Hindlimb muscle (tissue), 1 donor: ENCODE results near the gene RPN2. TPM values are rescaled to one million over a fixed set of nuclear protein-coding genes. Genes with fewer than 3 reads are reported as not detected.

Source experiments
- DNase-seq: peaks from one replicate; pipeline ENCODE4 v3.0.0-alpha.2; 2013
- polyA plus RNA-seq: library from polyadenylated mRNA; unstranded; fragments of 120-200 nt; gene quantifications from one replicate; pipeline ENCODE4 v1.2.1, GENCODE V29; 2013; ENCODE audit not compliant: insufficient read length

Gene RPN2
- polyA plus RNA-seq, 1 donor: 152 TPM

DNA sequence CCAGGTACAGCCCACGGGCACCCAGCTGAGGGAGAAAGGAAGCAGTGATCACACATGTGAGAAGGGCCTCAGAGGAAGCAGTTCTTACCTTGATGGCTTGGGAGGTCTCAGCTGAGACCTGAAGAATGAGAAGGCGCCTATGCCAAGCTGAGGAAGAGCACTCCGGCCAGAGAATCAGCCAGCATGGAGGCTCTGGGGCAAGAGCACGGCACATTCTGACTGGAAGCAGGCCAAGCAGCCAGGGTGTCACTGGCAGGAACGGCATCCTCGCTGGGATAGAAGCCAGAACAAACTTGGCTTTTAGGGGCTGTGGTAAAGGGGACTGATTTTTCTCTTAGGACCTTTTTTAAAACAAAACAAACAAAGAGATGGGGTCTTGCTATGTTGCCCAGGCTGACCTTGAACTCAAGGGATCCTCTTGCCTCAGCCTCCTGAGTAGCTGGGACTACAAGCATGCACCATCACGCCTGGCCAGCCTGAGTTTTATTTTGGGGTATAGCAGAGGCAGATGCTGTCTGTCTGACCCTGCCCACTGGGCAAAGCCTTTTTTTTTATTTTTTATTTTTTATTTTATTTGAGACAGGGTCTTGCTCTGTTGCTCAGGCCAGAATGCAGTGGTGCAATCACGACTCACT is 64.9 kb downstream of the RPN2 start:
- DNase-seq: no peak

DNA sequence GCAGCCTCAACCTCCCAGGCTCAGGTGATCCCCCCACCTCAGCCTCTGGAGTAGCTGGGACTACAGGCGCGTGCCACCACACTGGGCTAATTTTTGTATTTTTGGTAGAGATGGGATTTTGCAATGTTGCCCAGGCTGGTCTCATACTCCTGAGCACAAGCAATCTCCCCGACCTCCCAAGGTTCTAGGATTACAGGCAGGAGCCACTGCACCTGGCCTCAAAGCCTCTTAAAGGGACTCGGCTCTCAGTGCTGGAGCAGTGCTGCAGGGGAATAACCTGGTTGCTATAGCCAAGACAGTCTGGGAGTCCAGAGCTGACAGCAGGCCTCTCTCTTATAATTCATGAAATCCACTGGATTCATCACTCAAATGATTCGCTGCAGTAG is 65.4 kb downstream of the RPN2 start:
- no peak for DNase-seq

DNA sequence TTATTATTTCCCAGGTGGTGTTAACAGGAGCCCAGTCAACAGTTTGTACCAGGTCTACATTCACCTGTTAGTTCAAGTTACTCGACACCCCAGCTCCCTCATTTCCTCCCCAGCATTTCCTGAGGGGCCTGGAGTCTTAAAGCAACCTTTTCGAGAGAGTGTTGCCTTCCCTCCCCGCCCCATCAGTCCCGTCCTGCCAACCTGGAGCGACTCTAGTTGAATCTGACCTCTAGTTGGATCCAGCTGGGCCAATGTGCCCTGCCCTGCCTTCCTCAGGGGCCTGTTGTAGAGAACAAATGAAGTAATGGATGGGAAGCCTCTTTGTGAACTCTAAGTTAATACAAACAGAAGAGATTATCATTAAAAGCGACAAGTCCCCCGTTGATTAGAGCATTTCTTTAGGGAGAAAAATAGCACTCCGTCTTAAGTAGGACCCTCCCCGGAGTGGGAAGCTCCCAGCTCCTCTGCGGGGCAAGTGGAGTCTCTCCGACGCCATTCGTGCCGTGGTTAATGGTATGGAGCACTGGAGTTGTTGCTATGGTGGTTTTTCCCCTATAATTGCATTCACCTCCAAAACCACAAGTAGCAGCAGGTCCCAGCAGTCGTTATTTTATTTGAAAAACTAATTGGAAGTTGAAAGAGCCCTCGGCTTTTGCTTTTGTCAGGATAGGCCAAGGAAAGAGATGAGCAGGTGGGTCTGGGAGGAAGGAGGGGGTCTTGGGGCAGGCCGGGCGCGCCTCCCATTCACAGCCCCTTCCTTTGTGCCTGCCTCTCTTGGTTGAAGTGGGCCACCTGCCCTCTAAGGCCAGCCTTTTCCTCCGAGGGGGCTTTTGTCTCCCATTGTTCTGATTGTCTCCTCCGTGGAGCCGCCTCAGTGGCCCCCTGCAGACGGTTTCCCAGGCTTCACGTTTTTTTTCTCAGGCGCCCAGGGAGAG is 66.4 kb downstream of the RPN2 start:
- no peak for DNase-seq

DNA sequence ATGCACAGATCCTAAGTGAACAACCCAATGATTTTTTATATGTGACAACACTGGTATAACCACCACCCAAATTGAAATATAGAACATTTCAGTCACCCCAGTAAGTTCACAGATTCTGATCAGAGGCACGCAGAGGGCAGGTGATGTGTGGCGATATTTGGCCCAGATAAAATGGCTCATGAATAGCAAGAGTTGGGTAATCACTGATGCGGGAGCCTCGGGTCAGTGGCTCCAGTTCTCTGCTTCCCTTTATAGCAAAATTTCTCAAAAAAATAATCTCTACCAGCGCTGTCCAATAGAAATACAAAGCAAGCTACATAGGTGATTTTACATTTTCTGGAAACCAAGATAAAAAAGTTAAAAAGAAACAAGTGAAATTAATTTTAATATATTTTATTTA is 67.6 kb downstream of the RPN2 start:
- DNase-seq: no peak

DNA sequence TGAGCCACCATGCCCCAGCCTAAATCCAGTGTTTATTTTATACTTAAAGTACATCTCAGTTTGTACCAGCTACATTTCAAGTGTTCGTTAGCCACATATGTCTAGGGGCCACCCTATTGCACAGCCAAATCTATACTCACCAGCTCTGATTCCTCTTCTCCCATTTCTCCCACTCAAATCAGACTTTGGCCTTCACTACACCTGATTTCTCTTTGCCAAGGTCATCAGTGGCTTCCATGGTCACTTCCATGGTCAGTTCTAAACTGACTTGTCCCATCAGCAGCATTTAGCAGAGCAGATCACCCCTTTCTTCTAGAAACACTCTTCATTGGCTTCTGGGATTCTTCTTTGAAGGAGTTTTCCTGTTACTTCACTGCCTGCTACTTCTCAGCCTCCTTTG is 68.4 kb downstream of the RPN2 start:
- DNase-seq: no peak

DNA sequence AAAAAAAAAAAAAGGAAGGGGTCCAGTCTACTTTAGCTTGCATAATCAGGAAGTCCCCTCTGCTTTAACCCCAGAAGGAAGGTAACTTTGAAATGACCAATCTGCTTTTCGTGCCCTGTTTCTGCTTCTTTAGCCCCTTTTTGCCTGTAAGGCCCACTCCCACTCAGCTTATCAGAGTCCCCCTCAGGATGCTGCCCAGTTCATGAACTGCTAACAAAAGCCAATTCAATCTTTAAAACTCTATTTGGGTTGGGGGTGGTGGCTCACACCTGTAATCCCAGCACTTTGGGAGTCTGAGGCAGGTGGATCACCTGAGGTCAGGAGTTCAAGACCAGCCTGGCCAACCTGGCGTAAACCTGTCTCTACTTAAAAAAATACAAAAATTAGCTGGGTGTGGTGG is 70.2 kb downstream of the RPN2 start:
- no peak for DNase-seq

DNA sequence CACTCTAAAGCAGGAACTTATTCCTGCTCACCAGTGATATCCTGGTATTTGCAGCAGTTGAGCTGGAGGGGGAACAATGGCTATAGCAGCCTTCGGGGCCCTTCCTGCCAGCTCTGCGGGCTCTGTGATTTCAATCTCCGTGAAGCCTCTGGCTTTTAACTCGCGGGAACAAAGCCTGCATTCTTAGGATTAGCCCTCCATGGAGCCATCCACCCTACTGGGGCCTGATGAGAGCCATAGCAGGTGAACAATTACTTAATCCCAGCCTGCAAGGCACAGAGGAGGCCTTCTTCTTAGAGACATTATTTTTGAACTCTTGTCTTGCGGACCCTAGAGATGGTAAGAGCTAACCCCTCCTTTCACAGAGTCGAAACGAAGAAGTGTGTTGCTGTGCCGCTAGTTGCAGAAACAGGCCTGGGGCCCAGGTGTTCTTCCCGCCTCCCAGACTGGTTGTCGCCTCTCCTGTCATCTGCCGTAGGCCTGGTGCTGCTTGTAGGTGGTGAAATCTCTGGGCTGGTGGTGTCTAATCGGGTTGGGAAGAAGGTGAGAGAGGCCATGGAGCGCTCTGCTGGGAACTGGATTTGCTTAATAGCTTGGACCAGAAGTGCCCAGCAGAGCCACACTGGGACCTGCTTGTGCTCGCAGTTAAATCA is 72.8 kb downstream of the RPN2 start:
- DNase-seq: no peak

DNA sequence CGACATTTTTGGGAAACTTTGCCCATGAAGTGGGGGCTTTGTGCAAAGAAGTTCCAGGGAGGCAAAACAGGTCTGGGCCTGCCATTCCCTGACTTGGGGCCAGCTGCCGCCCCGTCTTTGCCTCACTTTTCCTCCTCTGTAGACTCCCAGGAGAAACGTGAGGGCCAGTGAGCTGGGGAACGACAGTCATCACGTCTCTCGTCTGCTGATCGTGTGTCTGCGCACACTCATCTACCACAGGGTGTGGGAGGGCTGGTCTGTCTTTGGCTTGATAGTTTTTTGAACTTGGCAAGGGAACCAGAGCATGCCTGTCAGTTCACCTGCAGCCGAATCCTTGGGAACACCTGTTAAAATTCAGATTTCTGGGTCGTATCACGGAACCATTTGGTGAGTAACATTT is 74.0 kb downstream of the RPN2 start:
- no peak for DNase-seq

DNA sequence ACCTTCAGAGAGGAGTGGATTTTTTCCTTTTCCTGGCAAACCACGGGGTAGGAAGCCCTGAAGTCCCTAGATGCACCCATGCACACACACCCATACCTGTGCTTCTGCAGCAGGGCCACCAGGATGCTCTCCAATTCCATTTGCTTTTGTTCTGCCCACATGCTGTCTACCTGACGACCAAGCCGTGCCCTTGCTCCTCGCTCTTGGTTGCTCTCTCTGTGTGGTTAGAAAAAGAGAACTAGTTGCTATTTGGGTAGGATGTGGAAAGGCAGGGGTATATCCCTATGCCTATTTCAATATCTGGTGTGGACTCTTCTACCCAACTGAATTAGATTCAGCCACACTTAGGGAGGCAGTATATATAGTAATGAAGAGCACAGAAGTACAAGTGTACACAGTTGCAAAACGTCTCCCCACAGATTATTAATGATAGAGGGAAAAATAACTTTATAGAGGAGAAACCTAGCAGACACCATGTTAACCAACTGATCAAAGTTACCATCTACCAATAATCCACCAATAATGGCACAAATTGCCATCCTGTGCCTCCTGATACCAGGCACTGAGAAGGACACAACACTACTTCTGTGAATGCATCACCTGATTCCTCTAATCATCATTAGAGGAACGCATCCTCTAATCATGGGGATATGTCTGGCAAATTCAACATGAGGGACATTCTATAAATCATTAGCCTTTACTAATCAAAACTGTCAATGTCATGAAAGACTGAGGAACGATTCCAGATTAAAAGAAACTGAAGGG is 75.2 kb downstream of the RPN2 start:
- no peak for DNase-seq

DNA sequence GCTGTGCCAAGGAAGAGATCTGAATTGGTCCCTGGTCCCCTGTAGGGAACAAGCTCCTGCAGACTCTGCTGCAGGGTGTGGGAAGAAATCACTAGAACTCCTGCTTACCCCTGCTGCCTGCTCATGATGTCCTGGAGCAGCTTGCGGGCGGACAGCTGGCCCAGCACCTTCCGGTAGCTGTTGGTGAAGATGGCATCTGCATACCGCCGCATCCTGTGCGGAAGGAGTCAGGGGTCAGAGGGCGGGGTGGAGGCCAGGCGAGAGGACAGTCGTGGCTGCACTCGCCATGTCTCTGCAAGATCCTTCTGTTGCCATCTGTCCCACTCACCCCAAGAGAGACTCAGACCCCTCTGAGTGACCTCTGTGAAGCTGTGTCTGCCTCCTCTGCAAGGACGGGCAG is 77.2 kb downstream of the RPN2 start:
- no peak for DNase-seq

DNA sequence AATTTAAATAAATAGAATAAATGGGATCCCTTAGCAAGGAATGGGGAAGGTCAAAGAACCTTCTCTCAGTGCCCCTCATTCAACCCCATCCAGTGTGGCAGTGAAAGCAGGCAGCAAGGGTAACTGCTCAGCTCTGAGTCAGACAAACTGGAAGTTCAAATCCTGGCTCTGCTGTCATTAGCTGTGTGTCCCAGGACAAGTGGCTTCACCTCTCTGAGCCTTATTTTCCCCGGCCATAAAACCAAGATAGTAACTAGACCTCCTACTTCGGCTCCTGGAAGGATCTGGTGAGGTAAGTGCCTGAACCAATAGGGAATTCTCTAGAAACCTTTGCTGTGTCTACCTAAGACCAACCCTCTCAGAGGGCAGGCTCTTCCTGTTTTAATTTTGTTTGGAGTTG is 78.4 kb downstream of the RPN2 start:
- DNase-seq: no peak

DNA sequence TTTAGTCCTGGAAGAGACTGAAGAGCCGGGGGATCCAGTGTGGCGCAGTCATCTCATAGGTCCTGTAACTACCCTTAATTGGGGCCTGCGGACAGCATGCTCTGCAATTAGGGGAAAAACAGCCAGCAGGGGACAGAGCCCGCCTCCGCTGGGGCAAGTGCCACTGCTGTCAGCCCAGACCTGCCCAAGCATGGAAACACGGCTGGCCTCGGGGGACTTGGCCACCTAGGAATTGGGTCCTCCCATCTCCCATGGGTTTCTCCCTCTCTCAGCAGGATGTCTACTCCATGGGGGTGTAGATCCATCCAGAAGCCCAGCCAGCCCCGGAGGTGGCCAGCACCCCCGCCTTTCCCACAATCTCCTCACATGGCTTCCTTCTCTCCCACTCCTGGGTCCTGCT is 78.9 kb downstream of the RPN2 start:
- DNase-seq: no peak

DNA sequence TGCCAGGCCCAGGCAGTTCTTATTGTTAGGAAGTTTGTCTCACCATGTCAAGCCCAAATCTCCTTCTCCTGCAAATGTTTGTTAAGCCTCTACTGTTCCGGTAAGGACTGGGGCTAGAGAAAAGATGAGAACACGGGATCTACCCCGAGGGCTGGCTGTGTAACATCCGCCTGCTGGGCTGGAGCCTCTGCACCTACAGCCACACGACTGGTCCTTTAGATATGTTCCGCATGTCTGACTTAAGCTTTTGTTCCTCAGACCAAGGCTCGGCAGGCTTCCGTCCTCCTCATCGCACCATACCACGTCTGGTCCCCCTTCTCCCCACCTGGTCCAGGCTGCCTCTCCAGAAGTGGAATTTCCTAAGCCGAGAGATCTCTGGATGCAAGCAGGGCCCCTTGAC is 79.9 kb downstream of the RPN2 start:
- no peak for DNase-seq

DNA sequence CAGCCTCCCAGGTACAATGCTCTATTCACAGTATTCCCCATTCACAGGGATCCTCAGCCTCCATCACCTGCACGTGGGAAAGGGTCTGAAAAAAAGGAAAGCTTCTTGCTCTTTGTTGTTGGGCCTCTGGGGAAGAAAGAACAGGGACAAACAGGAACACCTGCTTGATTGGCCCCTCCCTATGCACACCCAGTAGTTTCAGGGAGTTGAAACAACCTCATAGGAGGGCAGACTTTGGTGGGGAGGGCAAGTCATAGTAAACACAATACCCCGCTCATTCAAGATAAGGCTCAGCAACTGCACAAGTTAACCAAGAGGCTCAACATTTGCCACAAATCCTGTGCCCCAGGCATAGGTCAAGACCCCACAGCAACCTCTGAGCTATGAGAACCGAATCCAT is 80.7 kb downstream of the RPN2 start:
- no peak for DNase-seq

DNA sequence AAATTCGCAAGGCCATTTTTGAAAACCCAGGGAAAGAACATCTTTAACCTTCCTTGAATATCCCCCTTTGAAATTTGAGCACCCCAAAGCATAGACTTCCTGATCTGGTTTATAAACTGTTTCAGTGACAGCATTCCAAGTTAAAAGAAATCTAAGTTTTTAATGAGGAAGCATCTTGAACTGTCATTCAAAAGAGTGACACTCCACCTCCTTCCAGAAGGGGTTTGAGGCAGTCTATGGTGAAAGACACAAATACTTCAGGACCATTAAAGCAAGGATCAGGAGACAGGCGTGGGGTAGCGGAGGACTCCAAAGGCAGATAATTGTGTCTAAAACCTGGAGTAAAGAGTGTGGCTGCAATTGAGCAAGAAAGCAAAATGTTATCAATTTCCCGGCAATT is 81.8 kb downstream of the RPN2 start:
- no peak for DNase-seq

DNA sequence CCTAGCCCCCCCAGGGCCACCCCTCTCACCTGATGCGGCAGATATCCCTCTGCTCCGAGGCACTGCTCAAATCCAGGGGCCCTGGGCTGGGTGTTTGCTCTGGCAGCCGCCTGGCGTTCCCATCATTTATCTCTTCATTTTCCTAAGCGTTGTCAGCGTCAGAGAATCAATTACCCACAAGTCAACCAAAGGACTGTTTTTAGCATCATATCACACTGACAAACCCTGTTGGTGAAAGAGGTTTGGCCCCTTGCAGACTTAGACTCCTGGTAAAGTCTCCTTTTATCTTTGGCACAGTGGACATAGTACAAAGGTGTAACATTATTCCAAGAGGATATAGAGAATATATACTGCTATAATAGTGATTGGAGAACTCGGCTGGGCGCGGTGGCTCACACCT is 82.6 kb downstream of the RPN2 start, which contains the start of gene GHRH:
TSS of gene GHRH (minus strand) at position 101 of the 400 bp plus-strand sequence. CDS start 4,925 bp downstream, outside the sequence.
- DNase-seq: no peak

DNA sequence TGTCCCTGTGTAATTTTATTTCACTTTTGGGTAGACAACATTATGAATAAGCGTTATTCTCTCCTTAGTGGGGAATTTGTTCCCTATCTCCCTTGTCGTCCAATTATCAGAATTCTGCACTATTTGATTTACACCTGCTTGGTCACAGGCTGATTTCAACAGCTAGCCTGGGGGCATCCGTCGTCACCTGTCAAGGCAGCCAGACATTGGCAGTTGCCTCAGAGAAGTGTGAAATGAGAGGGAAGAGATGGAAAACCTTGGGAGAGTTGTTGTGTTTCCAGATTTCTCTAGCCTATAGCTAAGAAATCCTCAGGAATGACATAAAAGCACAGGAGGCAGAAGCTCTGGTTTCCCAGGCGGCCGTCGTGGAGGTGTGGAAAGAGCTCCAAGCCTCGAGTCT is 83.4 kb downstream of the RPN2 start:
- DNase-seq: no peak

DNA sequence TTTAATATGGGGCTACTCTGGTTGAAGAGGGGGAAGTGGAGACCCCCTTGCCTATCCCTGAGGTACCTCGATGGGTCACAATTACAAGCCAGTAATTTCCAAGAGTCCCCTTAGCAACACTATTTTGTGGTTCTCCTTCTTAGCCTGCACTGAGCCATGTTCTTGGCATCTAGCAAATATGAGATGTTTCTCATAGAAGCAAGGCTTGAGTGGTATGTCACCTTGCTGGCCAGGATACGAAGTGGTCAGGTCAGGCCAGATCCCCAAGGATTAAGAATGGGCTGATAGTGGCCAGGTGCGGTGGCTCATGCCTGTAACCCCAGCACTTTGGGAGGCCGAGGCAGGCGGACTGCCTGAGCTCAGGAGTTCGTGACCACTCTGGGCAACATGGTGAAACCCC is 84.6 kb downstream of the RPN2 start:
- DNase-seq: no peak

DNA sequence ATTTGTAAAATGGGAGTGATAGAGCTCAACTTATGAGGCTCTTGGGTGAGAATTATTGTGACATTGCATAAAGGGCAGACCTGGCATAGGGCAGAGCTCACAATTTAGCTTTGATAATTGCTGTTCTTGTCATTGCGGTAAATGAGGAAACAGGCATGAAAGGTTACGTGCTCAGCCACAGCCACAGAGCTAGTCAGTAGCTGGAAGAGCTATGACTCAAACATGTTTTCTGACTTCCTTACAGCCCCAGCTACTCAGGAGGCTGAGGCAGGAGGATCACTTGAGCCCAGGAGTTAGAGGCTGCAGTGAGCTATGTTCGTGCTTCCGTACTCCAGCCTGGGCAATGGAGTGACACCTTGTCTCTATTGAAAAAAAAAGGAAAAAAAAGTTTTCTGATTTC is 86.0 kb downstream of the RPN2 start:
- no peak for DNase-seq

DNA sequence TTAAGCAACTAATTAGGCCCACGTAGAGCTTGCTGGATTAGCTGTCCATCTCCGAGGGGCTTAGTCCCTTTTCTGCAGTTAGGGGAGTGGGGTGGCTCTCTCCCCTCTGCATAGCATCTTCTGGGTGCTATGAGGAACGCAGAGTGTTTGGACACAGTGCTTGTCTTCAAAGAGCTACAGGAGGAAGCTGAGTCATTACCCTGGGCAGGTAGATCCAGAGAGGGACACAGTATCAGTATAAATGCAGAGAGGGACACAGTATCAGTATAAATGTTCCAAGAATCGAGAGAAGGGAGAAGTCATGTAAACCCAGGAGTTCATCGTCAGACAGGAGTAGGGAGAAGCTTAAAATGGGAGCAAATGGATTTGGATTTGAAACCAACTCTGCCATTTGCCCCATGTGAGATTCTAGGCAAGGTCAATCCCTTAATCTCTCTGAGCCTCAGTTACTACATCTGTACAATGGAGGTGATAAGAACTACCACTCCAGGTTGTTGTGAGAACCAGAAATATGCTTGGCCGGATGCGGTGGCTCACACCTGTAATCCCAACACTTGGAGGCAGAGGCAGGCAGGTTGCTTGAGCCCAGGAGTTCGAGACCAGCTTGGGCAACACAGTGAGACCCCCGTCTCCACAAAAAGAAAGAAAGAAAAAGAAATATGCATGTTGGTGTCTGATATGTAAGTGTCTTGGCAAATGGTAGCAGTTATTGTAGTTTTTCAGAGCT is 88.0 kb downstream of the RPN2 start:
- no peak for DNase-seq

DNA sequence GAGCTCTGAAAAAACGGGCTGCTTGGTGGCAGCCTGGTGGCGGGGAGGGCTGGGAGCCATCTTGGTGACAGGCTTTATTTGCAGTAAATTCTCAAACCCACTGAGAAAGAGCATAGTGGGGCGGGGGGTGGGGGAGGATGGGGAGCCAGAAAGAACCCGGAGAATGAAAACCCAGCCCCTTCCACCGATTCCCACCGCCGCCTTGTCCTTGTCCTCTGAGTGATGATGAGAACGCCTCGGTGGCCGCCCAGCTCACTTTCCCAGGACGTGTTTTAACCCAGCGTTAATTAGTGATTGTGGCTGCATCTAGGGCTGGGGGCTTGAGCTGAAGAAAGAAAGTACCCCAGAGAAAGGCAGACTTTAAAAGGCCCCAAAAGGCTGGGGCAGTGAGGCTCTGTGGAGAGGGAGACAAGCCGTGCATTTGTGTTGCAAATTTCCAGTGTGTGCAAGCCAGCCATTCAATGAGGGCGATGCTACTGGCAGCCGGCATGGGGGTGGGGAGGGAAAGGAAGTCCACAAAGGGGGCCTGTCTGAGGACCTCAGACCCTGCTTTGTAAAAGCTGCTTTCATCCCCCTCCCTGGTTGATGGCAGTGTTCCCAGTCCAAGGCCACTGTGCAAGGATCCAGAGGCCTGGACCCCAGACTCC is 88.7 kb downstream of the RPN2 start:
- DNase-seq: no peak
